Mucosa of rectum (tissue), 2 donors: ENCODE measurements around the gene SLC36A2.

Source experiments
- H3K27ac ChIP-seq, 2 donors: one replicate each; pipeline ENCODE4 v1.7.0; 2013; ENCODE audit warnings: inconsistent platforms in 2 of 2, low read depth in 2 of 2, low read length in 2 of 2
- H3K27me3 ChIP-seq, 2 donors: one replicate each; pipeline ENCODE4 v1.7.0; 2013; ENCODE audit warnings: low read length in 2 of 2; ENCODE audit not compliant: control insufficient read depth in 2 of 2, insufficient read depth in 2 of 2
- H3K36me3 ChIP-seq, 2 donors: one replicate each; pipeline ENCODE4 v1.7.0; 2013; ENCODE audit warnings: low read length in 2 of 2; ENCODE audit not compliant: control insufficient read depth in 2 of 2, insufficient read depth in 2 of 2
- H3K4me1 ChIP-seq, 2 donors: one replicate each; pipeline ENCODE4 v1.7.0; 2013; ENCODE audit warnings: low read length in 2 of 2, mild to moderate bottlenecking in 1 of 2; ENCODE audit not compliant: control insufficient read depth in 2 of 2, insufficient read depth in 2 of 2
- H3K4me3 ChIP-seq, 2 donors: one replicate each; pipeline ENCODE4 v1.7.0; 2013; ENCODE audit warnings: low read length in 2 of 2
- H3K9ac ChIP-seq, 2 donors: one replicate each; pipeline ENCODE4 v1.7.0; 2013; ENCODE audit warnings: low read length in 2 of 2, low read depth in 1 of 2, mild to moderate bottlenecking in 1 of 2
- H3K9me3 ChIP-seq, 2 donors: one replicate each; pipeline ENCODE4 v1.7.0; 2013; ENCODE audit warnings: low read length in 2 of 2; ENCODE audit not compliant: control insufficient read depth in 2 of 2
- donor health status: healthy.
- donor health status: Normal muscosa, but diverticular disease.

Gene SLC36A2

GRCh38 chr5:151332857-151333256 is 14.5 kb downstream of the SLC36A2 start:
- Histone ChIP-seq H3K9me3 (no peaks in the 10 kb centered on the region), H3K9ac (no peak overlapping the region), H3K36me3 (no peaks in the 10 kb centered on the region)

GRCh38 chr5:151328734-151329133 is 18.6 kb downstream of the SLC36A2 start:
- no peaks in the 10 kb centered on the region for H3K36me3 ChIP-seq
- H3K27ac ChIP-seq = no peak overlapping the region
- no peak overlapping the region for H3K4me3 ChIP-seq
- no peaks in the 10 kb centered on the region for H3K4me1 ChIP-seq
- H3K9me3 ChIP-seq = no peaks in the 10 kb centered on the region
- H3K9ac ChIP-seq = no peak overlapping the region
- no peaks in the 10 kb centered on the region for H3K27me3 ChIP-seq

More at GRCh38 chr5:151332857-151333256, 14.5 kb downstream of the SLC36A2 start:
- Histone ChIP-seq H3K4me3 (no peak overlapping the region), H3K27me3 (no peaks in the 10 kb centered on the region), H3K4me1 (no peaks in the 10 kb centered on the region), H3K27ac (no peak overlapping the region)

- Histone ChIP-seq H3K9me3 (no peaks in the 10 kb centered on the region), H3K4me3 (no peak overlapping the region), H3K36me3 (no peaks in the 10 kb centered on the region), H3K4me1 (no peaks in the 10 kb centered on the region), H3K27me3 (no peaks in the 10 kb centered on the region), H3K27ac (no peak overlapping the region), H3K9ac (no peak overlapping the region)
Observed at GRCh38 chr5:151327585-151327984, 19.8 kb downstream of the SLC36A2 start.

GRCh38 chr5:151326266-151326665 is 21.1 kb downstream of the SLC36A2 start:
- H3K4me3 ChIP-seq = no peak overlapping the region
- H3K36me3 ChIP-seq = no peaks in the 10 kb centered on the region

GRCh38 chr5:151320481-151320880 is 26.9 kb downstream of the SLC36A2 start:
- H3K27ac ChIP-seq = no peak overlapping the region
- H3K4me1 ChIP-seq = no peaks in the 10 kb centered on the region
- no peak overlapping the region for H3K4me3 ChIP-seq
- H3K9ac ChIP-seq = no peak overlapping the region
- no peaks in the 10 kb centered on the region for H3K36me3 ChIP-seq
- no peaks in the 10 kb centered on the region for H3K9me3 ChIP-seq
- no peaks in the 10 kb centered on the region for H3K27me3 ChIP-seq

More at GRCh38 chr5:151326266-151326665, 21.1 kb downstream of the SLC36A2 start:
- H3K9me3 ChIP-seq = no peaks in the 10 kb centered on the region
- no peak overlapping the region for H3K27ac ChIP-seq
- no peaks in the 10 kb centered on the region for H3K4me1 ChIP-seq
- H3K27me3 ChIP-seq = no peaks in the 10 kb centered on the region
- H3K9ac ChIP-seq = no peak overlapping the region

GRCh38 chr5:151318850-151319732 is 28.3 kb downstream of the SLC36A2 start:
- no peak overlapping the region for H3K9ac ChIP-seq
- H3K27ac ChIP-seq = no peak overlapping the region
- H3K36me3 ChIP-seq = no peaks in the 10 kb centered on the region
- H3K4me3 ChIP-seq = no peak overlapping the region
- H3K9me3 ChIP-seq = no peaks in the 10 kb centered on the region
- H3K4me1 ChIP-seq = no peaks in the 10 kb centered on the region
- H3K27me3 ChIP-seq = no peaks in the 10 kb centered on the region

GRCh38 chr5:151317871-151318270 is 29.5 kb downstream of the SLC36A2 start:
- Histone ChIP-seq H3K4me1 (no peaks in the 10 kb centered on the region), H3K36me3 (no peaks in the 10 kb centered on the region), H3K4me3 (no peak overlapping the region), H3K27me3 (no peaks in the 10 kb centered on the region), H3K27ac (no peak overlapping the region), H3K9me3 (no peaks in the 10 kb centered on the region), H3K9ac (no peak overlapping the region)

GRCh38 chr5:151315998-151316597 is 31.3 kb downstream of the SLC36A2 start:
- no peaks in the 10 kb centered on the region for H3K36me3 ChIP-seq
- no peak overlapping the region for H3K4me3 ChIP-seq
- H3K27me3 ChIP-seq = no peaks in the 10 kb centered on the region
- no peaks in the 10 kb centered on the region for H3K9me3 ChIP-seq
- H3K27ac ChIP-seq = no peak overlapping the region
- H3K4me1 ChIP-seq = no peaks in the 10 kb centered on the region
- H3K9ac ChIP-seq = no peak overlapping the region

- Histone ChIP-seq H3K36me3 (no peaks in the 10 kb centered on the region), H3K9me3 (peaks cover 0 to 2% of the 10 kb centered on the region in 2 donors), H3K27ac (no peak overlapping the region), H3K27me3 (no peaks in the 10 kb centered on the region), H3K4me1 (no peaks in the 10 kb centered on the region), H3K4me3 (no peak overlapping the region), H3K9ac (no peak overlapping the region)
Observed at GRCh38 chr5:151313357-151313756, 34.0 kb downstream of the SLC36A2 start.

GRCh38 chr5:151312756-151313324 is 34.5 kb downstream of the SLC36A2 start:
- Histone ChIP-seq H3K9me3 (peaks cover 0 to 2% of the 10 kb centered on the region in 2 donors), H3K4me3 (no peak overlapping the region), H3K27me3 (no peaks in the 10 kb centered on the region), H3K4me1 (no peaks in the 10 kb centered on the region), H3K36me3 (no peaks in the 10 kb centered on the region), H3K27ac (no peak overlapping the region), H3K9ac (no peak overlapping the region)
